Measurements from ENCODE around the gene CDC42BPA.

The CDC42BPA gene

GRCh38 chr1:226954337-226954736, 364.0 kb downstream of the CDC42BPA start:
- no peak for ATAC-seq
- TF ChIP-seq TCF4 (CRISPR knock-in tag; IDR thresholded peaks at IDR 0.05; ENCODE audit: borderline replicate concordance) (no peak), GLIS3 (CRISPR knock-in tag; IDR thresholded peaks at IDR 0.05) (no peak), RARB (CRISPR knock-in tag; IDR thresholded peaks at IDR 0.05) (no peak), OSR1 (CRISPR knock-in tag; IDR thresholded peaks at IDR 0.05) (no peak), BACH2 (CRISPR knock-in tag; IDR thresholded peaks at IDR 0.05; ENCODE audit: borderline replicate concordance) (no peak), ZFP30 (CRISPR knock-in tag; IDR thresholded peaks at IDR 0.05) (no peak), ZNF565 (CRISPR knock-in tag; conservative IDR thresholded peaks at IDR 0.05; ENCODE audit: low read depth) (no peak), TOX (CRISPR knock-in tag; IDR thresholded peaks at IDR 0.05; ENCODE audit: borderline replicate concordance) (no peak), CSRNP3 (CRISPR knock-in tag; IDR thresholded peaks at IDR 0.05) (no peak), ZFP3 (CRISPR knock-in tag; IDR thresholded peaks at IDR 0.05) (no peak), CREB5 (CRISPR knock-in tag; IDR thresholded peaks at IDR 0.05; ENCODE audit: low read depth) (no peak), ISL1 (CRISPR knock-in tag; IDR thresholded peaks at IDR 0.05) (no peak)

GRCh38 chr1:226953175-226953800, 365.0 kb downstream of the CDC42BPA start:
- ATAC-seq: no peak
- TF ChIP-seq ARNTL (CRISPR knock-in tag; IDR thresholded peaks at IDR 0.05; ENCODE audit: borderline replicate concordance, low read depth) (no peak), GLIS3 (CRISPR knock-in tag; IDR thresholded peaks at IDR 0.05) (no peak), PPARA (CRISPR knock-in tag; IDR thresholded peaks at IDR 0.05; ENCODE audit: borderline replicate concordance) (no peak), ZC3H10 (CRISPR knock-in tag; IDR thresholded peaks at IDR 0.05) (no peak), TSHZ2 (CRISPR knock-in tag; IDR thresholded peaks at IDR 0.05) (no peak), BACH2 (CRISPR knock-in tag; IDR thresholded peaks at IDR 0.05; ENCODE audit: borderline replicate concordance) (no peak), SNAI2 (CRISPR knock-in tag; IDR thresholded peaks at IDR 0.05) (no peak), ZFP3 (CRISPR knock-in tag; IDR thresholded peaks at IDR 0.05) (no peak), ISL1 (CRISPR knock-in tag; IDR thresholded peaks at IDR 0.05) (no peak)

GRCh38 chr1:226952118-226952441, 366.2 kb downstream of the CDC42BPA start:
- no peak for ATAC-seq
- TF ChIP-seq ZNF565 (CRISPR knock-in tag; conservative IDR thresholded peaks at IDR 0.05; ENCODE audit: low read depth): no peak
- no peak for TF ChIP-seq ISL1 (CRISPR knock-in tag; IDR thresholded peaks at IDR 0.05)
- TF ChIP-seq PPARA (CRISPR knock-in tag; IDR thresholded peaks at IDR 0.05; ENCODE audit: borderline replicate concordance): no peak
- no peak for TF ChIP-seq TSHZ2 (CRISPR knock-in tag; IDR thresholded peaks at IDR 0.05)
- TF ChIP-seq ZC3H10 (CRISPR knock-in tag; IDR thresholded peaks at IDR 0.05): no peak

- ATAC-seq: no peak
- no peak for TF ChIP-seq SNAI2 (CRISPR knock-in tag; IDR thresholded peaks at IDR 0.05)
- no peak for TF ChIP-seq GLIS3 (CRISPR knock-in tag; IDR thresholded peaks at IDR 0.05)
- TF ChIP-seq CSDC2 (CRISPR knock-in tag; IDR thresholded peaks at IDR 0.05): no peak
- no peak for TF ChIP-seq ESRRG (CRISPR knock-in tag; IDR thresholded peaks at IDR 0.05)
- no peak for TF ChIP-seq PPARA (CRISPR knock-in tag; IDR thresholded peaks at IDR 0.05; ENCODE audit: borderline replicate concordance)
- no peak for TF ChIP-seq TSHZ2 (CRISPR knock-in tag; IDR thresholded peaks at IDR 0.05)
- TF ChIP-seq ZNF70 (CRISPR knock-in tag; IDR thresholded peaks at IDR 0.05): no peak
Observed at GRCh38 chr1:226951286-226952117, 366.8 kb downstream of the CDC42BPA start.
